ENCODE results near the gene TMEM127.
A peak's percentile ranks its signal among the peaks of the same experiment; 100 is the strongest.
"Not testable (repeated sequence)": the region's sequence is repeated elsewhere in the genome, so short reads cannot be mapped to it uniquely, and the experiment has no call there.

The TMEM127 gene

DNA sequence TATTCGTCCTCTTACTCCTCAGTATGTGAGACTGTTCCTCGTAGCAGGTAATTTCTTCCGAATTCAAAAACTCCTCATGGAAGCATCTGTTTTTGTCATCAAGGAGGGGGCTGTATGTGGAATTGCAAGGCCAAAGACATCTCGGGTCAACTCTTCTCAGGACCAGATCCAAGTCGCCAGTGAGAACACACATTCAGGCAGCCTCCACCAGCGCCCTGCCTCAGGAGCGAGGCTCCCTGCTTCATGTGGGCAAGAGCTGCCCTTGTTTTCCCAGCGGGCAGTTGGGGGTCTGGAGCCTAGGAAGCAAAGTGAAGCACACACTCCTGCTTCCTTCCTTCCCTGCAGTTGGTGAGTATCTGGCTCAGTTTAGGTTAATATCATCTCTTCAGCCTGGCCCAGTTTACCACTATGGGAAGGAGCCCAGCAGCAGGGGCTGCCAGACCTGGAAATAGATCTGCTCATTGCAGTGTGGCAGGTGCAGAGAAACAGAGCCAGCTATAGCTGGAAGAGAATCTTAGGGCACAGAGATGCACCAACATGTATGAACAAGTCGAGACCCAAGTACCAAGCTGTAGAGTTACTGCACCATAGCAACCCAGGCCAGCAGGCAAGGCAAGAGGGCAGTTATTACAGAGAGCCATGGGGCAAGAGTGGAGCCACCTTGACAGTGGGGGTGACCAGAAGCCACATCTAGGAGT lies 25.3 kb downstream of the TMEM127 start:
- H3K4me3 ChIP-seq (ENCODE audit: low read length), result no peak overlapping the region
- TF ChIP-seq ZNF274 (IDR thresholded peaks at IDR 0.05; ENCODE audit: low read depth, low read length), result no peak

DNA sequence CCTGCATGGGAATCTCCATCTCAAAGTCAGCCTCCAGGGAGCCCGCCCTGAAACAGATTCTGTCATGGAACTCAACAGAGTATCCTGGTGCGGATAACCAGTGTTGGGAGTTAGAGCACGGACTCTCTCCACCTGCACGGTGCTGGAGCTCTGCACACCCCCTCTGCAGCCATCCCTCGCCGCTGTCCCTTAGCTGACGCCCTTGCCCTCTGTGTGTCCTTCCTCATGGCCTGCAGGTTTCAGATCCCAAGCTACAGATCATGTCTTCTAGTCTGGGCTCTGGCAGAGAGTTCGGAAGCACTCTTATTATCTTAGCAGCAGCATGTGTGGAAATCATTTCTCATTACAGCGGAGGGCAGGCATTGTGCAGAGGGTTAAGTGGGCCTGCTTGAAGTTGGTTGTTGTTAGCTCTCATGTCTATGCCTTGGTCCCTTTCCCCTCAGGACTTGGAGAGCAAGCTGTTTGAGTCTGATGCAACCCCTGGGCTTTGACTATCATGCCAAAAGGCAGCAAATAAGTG lies 26.0 kb downstream of the TMEM127 start:
- H3K4me3 ChIP-seq (ENCODE audit: low read length), result no peak overlapping the region
- no peak for TF ChIP-seq ZNF274 (IDR thresholded peaks at IDR 0.05; ENCODE audit: low read depth, low read length)

DNA sequence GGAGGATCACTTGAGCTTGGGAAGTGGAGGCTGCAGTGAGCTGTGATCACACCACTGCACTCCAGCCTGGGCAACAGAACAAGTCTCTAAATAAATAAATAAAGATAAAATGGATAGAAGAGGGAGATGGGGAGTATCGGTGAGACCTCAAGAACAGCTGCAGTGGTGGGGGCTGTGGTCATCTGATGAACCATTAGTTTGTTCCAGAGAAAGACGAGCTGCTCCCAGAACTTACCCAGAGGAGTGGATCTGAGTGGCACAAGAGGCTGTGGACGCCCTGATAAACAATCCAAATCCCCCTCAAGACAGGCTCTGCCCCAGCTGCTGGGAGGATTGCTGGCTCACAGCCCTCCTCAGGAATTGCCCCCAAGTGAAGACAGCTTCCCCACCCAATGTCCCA lies 26.7 kb downstream of the TMEM127 start:
- no peak overlapping the region for H3K4me3 ChIP-seq (ENCODE audit: low read length)
- TF ChIP-seq ZNF274 (IDR thresholded peaks at IDR 0.05; ENCODE audit: low read depth, low read length), result no peak

DNA sequence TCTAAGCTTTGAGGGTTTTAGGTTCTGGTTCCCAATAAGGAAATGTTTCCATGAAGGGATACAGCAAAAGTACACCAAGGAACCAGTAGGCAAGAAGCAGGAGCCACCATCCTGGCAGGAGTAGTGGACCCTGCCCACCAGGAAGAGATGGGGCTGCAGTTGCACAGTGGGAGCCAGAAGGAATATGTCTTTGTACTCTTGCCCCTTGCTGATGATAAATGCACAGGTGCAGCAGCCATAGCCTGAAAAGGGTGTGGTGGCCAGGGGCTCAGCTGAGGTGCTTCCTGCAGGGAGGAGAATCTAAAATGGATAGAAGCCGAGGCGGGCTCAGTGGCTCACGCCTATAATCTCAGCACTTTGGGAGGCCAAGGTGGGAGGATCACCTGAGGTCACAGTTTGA lies 27.5 kb downstream of the TMEM127 start:
- no peak for TF ChIP-seq ZNF274 (IDR thresholded peaks at IDR 0.05; ENCODE audit: low read depth, low read length)
- H3K4me3 ChIP-seq (ENCODE audit: low read length), result no peak overlapping the region

DNA sequence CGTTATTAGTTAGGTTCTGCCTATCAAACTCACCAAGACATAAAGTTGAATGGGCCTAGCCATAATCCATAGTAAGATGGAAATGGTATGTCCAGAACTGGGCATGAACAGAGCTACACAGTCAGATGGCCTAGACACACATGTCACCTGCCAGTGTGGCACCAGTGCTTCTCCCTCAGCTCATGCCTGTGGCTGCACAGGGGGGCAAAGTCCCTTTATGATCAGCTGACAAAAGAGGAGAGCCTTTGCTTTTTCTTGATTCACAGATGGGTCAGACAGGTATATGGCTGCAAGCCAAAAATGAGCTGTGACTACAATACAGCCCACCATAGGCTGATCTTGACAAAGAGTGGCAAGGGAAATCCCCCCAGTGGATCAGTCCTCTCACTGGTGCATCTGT lies 28.9 kb downstream of the TMEM127 start:
- TF ChIP-seq ZNF274 (IDR thresholded peaks at IDR 0.05; ENCODE audit: low read depth, low read length), result no peak
- H3K4me3 ChIP-seq (ENCODE audit: low read length), result no peak overlapping the region

DNA sequence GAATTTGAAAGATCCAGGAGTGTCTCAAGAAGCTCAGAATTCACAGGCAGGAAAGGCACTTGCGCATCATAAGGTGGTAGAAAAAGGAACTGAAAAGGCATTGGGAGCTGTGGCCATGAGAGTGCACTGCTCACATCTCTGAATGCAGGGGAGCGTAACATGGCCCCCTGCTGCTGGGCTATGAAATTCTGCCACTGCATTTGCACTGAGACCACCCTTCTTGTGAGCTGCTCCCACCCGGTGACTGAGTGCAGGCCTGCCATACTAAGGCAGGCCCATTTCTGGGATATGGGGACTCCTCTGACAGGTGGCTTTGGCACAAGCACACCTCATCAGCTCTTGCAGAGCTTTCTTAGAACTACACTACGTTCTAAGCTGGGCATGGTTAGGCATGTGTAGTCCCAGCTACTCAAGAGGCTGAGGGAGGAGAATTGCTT lies 31.9 kb downstream of the TMEM127 start:
- no peak for TF ChIP-seq ZNF274 (IDR thresholded peaks at IDR 0.05; ENCODE audit: low read depth, low read length)
- no peak overlapping the region; the same call in 1 of the 2 replicates for H3K4me3 ChIP-seq (ENCODE audit: low read length)

DNA sequence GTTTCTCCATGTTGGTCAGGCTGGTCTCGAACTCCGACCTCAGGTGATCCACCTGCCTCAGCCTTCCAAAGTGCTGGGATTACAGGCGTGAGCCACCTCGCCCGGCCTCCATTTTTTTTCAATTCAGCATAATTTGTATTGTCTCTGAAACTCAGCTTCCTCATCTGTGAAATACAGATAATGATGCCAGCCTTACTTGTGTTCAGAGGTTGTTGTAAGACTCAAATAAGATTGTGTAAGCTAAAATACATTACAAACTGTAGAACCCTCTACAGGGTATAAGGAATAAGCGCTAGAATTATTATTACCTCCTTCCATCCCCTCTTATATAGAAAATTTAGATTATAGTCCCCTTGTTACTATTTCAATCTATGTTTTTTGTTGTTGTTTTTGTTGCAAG lies 32.4 kb downstream of the TMEM127 start:
- no peak overlapping the region for H3K4me3 ChIP-seq (ENCODE audit: low read length)
- TF ChIP-seq ZNF274 (IDR thresholded peaks at IDR 0.05; ENCODE audit: low read depth, low read length), result no peak

DNA sequence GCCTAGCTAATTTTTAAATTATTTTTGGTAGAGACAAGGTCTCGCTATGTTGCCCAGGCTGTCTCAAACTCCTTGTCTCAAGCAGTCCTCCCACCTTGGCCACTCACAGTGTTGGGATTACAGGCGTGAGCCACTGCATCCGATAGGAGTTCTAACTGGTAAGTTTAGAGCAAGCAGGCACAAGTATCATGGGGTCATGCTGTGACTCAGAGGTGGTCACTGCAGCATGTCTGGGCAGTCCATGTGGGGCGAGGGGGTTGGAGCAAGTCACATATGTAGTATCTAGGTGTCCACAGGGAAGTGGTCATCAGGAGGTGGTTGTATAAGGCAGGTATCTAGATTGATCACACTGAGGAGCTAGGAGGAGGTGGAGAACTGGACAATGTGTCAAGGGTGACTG lies 34.5 kb downstream of the TMEM127 start:
- TF ChIP-seq ZNF274 (IDR thresholded peaks at IDR 0.05; ENCODE audit: low read depth, low read length), result no peak
- H3K4me3 ChIP-seq (ENCODE audit: low read length), result no peak overlapping the region

DNA sequence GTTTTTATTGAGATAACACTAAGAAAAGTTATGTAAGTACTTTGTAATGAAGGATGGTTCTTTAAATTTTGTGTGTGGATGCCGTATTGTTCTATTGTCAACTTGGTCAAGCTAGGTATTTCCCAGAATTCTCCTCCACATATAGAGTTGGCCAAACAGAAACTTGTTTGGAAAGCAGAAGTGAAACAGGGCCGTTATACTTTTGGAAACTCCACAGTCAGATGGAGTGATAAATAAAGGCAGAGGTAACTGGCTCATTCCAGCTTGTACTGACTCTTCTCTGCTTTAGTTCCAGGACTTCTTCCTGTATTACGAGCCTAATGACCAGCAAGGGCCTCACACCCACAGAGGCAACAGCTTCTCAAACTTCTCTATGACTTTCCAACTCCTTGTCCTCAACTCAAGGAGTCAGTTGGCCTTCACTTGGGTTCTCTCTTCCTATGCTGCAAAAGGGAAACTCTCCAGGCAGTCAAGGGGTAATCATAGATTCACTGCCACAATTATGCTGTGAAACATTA lies 40.7 kb downstream of the TMEM127 start:
- peak overlapping the region; percentile 58; the same call in 1 of the 2 replicates for H3K4me3 ChIP-seq (ENCODE audit: low read length)
- TF ChIP-seq ZNF274 (IDR thresholded peaks at IDR 0.05; ENCODE audit: low read depth, low read length), result no peak

DNA sequence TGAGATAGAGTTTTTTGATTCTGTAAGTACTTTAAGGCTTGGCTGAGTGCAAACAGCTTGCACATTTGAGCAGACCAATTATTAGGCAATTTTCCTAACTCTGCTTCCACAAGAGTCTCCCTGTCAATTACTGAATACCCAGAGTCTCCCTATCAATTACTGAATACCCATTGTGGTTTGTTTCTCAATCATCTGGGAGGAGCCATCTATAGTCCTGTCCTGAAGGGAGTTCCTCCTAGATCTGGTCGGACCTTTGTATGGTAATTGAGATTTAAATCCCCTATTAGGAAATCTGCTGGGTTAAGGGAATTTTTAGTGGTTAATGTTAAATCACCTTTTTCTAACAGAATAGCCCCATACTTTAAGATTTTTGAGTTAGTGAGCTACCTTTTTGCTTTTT lies 44.7 kb downstream of the TMEM127 start:
- H3K4me3 ChIP-seq (ENCODE audit: low read length), result not testable (repeated sequence)

DNA sequence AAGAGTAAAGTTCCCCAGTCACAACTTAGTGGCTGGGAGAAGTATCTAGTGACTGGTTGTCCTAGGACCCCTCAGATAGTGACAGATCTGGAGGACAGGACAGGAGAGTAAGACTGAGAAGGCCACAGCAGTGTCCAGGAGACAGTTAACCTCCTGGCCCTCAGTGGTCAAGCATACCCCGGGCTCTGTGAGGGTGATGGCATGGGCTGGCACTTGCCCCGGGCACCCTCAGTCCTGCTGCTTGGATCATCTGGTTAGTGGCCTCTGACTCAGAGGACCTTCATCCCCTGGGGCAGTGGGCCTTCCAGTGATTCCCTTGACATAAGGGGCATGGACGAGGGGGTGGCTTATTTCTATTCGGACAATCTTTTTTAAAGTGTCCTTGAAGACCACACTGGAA lies 45.8 kb downstream of the TMEM127 start:
- H3K4me3 ChIP-seq (ENCODE audit: low read length), result not testable (repeated sequence)

DNA sequence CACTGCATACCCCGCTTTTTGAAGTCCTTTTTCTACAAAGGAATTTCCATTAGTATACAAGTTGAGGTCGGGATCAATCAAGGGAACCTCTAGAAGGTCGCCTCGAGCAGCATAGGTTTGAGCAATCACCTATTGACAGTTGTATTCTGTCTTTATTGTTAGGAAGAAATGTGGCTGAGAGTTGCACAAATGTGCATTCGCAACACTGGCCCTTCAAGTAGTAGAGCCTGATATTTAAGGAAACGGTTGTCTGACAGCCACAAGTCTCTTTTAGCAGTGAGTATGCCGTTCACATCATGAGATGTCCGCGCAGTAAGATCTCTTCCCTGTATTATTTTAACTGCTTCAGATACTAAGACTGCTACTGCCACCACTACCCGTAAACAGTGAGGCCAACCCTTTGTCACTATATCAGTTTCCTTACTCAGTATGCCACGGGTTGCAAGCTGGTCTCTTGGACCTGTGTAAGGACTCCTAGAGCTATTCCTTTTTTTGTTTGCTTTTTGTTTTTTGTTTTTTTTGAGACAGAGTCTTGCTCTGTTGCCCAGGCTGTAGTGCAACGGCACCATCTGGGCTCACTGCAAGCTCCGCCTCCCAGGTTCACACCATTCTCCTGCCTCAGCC lies 47.2 kb downstream of the TMEM127 start:
- H3K4me3 ChIP-seq (ENCODE audit: low read length), result no peak overlapping the region
- no peak for TF ChIP-seq ZNF274 (IDR thresholded peaks at IDR 0.05; ENCODE audit: low read depth, low read length)

DNA sequence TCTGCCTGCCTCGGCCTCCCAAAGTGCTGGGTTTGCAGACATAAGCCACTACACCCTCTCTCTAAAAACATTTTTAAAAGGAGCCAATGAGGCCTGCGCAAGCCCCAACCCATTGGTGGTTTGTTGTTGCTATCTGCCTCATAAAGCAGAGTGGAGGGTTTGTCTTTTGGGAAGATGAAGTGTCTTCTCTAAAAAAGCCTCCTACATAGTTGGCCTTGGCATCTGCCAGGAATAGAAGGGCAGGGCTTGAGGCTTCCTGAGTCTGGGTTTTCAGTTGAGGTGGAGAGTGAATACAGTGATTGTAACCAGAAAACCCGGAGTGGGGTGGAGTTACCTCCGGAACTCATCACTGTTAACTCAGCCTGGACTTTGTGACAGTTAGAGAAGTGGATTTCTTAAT lies 51.2 kb downstream of the TMEM127 start:
- no peak for TF ChIP-seq ZNF274 (IDR thresholded peaks at IDR 0.05; ENCODE audit: low read depth, low read length)
- no peak overlapping the region for H3K4me3 ChIP-seq (ENCODE audit: low read length)

DNA sequence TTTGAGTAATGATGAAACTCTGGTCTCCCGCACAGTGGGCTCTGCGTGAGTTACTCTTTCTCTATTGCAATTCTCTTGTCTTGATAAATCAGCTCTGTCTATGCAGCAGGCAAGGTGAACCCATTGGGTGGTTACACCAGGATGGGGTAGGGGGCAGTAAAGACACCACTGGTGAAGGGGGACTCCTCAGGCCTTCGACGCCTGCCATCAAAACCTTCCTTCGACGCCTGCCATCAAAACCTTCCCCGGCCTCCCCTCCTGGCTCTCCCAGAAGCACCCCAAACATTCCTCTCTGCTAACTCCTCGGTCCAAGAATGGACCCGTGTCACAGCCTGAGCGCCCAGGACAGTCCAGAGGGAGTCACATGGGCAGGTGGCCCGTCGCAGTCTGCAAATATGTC lies 52.4 kb downstream of the TMEM127 start:
- no peak overlapping the region for H3K4me3 ChIP-seq (ENCODE audit: low read length)
- TF ChIP-seq ZNF274 (IDR thresholded peaks at IDR 0.05; ENCODE audit: low read depth, low read length), result no peak

DNA sequence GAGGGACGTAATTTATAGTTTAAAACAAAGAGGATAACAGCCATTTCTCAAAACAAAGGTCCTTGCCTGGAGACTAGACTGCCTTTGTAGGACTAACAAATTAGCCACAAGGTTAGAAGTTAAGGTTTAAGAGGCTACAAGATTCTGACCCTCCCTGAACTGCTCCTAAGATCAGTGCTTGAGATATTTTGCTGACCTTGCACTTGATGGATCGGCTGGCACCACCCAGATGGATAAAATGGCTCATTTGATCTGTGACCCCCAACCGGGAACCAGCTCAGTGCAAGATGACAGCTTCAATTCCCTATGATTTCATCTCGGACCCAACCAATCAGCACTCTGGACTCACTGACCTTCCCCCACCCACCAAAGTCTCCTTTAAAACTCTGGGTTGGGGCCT lies 53.5 kb downstream of the TMEM127 start:
- no peak overlapping the region for H3K4me3 ChIP-seq (ENCODE audit: low read length)
- no peak for TF ChIP-seq ZNF274 (IDR thresholded peaks at IDR 0.05; ENCODE audit: low read depth, low read length)

Measured in GM08714 (cell line).